DND-41 (cell line): ENCODE data around the gene COL9A3.

Experiments
- ATAC-seq: fragments of 200-7000 bp; cut with Tn5 transposase; 3 replicates; pipeline ENCODE4 v1.9.1; 2021; ENCODE audit warnings: low read depth; ENCODE audit not compliant: insufficient read depth
- DNase-seq: peaks from one replicate; pipeline ENCODE4 v3.0.0-alpha.2; 2020
- H2AFZ ChIP-seq: 2 replicates; pipeline ENCODE4 v1.6.0; 2012; ENCODE audit warnings: low read depth, low read length
- H3K27ac ChIP-seq: 2 replicates; pipeline ENCODE4 v1.5.1; 2012; ENCODE audit warnings: low read length, inconsistent platforms
- H3K27me3 ChIP-seq: fragments of 200-600 bp; sonication (generic); 2 replicates; pipeline ENCODE4 v1.6.0; 2012; ENCODE audit warnings: low read length, mild to moderate bottlenecking, inconsistent platforms; ENCODE audit not compliant: insufficient read depth, poor library complexity
- H3K36me3 ChIP-seq: 2 replicates; pipeline ENCODE4 v1.5.1; 2012; ENCODE audit warnings: low read length, inconsistent platforms; ENCODE audit not compliant: insufficient read depth
- H3K4me1 ChIP-seq: 2 replicates; pipeline ENCODE4 v1.5.1; 2012; ENCODE audit warnings: mild to moderate bottlenecking, low read length; ENCODE audit not compliant: insufficient read depth
- H3K4me2 ChIP-seq: 2 replicates; pipeline ENCODE4 v1.6.0; 2012; ENCODE audit warnings: mild to moderate bottlenecking, moderate library complexity, low read length, inconsistent platforms; ENCODE audit not compliant: insufficient read depth
- H3K4me3 ChIP-seq, 2 experiments: fragments of 200-600 bp in 1 of 2; shearing (Covaris generic) in 1 of 2; 2 replicates each; pipeline ENCODE4 v1.5.1; 2012 to 2016; ENCODE audit warnings: inconsistent platforms in 2 of 2, low read length in 2 of 2, mild to moderate bottlenecking in 2 of 2, low read depth in 1 of 2, moderate library complexity in 1 of 2
- H3K79me2 ChIP-seq: 2 replicates; pipeline ENCODE4 v1.6.0; 2012; ENCODE audit warnings: low read length, inconsistent platforms; ENCODE audit not compliant: insufficient read depth
- H3K9ac ChIP-seq: 2 replicates; pipeline ENCODE4 v1.6.0; 2012; ENCODE audit warnings: low read depth, mild to moderate bottlenecking, inconsistent platforms, low read length, moderate library complexity
- H3K9me3 ChIP-seq: 2 replicates; pipeline ENCODE4 v1.5.1; 2012; ENCODE audit warnings: low read length, moderate library complexity, mild to moderate bottlenecking, inconsistent platforms; ENCODE audit not compliant: insufficient read depth, severe bottlenecking
- H4K20me1 ChIP-seq: 2 replicates; pipeline ENCODE4 v1.6.0; 2012; ENCODE audit warnings: low read length; ENCODE audit not compliant: insufficient read depth
- EZH2 ChIP-seq: IDR thresholded peaks from 3 replicates; pipeline ENCODE4 v1.6.1; 2012; ENCODE audit warnings: borderline replicate concordance, low read depth, mild to moderate bottlenecking, moderate library complexity, low read length, inconsistent platforms; ENCODE audit not compliant: severe bottlenecking
- TF ChIP-seq, protein P1 (sequence below): IDR thresholded peaks from 2 replicates; pipeline ENCODE4 v1.5.1; 2012; ENCODE audit warnings: borderline replicate concordance, low read length, moderate library complexity, mild to moderate bottlenecking; ENCODE audit not compliant: poor library complexity, severe bottlenecking; ENCODE audit errors: extremely low read depth

Gene COL9A3

DNA sequence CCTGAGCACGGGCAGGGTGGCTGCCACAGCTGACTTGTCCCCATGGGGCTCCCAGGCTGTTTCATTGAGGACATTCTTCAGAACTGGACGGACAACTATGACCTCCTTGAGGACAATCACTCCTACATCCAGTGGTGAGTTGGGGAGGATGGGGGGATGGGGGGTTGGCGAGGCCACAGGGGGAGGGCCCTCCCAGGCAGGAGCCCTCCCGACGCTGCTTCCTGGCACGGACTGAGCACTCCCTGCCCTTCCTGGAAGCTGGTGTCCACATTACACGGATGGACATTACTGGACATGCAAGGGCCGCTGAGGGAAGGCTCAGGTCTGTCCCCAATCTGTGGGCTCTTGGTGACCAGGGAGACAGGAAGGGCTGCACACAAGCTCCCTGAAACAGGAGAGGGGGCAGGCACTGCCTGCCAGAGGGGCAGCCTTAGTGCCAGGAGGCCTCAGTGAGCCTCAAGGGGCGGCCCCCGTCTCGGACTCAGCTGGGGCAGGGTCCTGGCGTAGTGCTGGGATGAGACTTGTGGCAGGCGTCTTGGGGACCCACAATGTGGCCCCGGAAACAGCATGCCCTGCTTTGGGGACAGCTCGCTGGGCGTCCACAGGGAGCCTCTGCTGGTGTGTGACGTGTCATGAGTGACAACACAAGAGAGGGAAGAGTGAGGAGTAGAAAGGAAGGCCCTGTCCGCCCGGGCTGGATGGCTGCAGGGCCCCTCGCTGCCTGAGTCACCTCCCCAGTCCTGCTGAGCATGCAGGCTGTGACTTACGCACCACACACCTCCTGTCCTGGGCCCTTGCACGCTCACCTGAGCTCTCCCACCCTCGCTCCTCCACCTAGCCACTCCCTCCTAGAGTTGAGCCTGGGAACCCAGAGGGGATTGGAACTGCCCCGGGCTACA, 7.1 kb upstream of the COL9A3 start:
- H3K4me3 ChIP-seq: no peak overlapping the region
- TF ChIP-seq EZH2: no peak
- TF ChIP-seq, protein P1, sequence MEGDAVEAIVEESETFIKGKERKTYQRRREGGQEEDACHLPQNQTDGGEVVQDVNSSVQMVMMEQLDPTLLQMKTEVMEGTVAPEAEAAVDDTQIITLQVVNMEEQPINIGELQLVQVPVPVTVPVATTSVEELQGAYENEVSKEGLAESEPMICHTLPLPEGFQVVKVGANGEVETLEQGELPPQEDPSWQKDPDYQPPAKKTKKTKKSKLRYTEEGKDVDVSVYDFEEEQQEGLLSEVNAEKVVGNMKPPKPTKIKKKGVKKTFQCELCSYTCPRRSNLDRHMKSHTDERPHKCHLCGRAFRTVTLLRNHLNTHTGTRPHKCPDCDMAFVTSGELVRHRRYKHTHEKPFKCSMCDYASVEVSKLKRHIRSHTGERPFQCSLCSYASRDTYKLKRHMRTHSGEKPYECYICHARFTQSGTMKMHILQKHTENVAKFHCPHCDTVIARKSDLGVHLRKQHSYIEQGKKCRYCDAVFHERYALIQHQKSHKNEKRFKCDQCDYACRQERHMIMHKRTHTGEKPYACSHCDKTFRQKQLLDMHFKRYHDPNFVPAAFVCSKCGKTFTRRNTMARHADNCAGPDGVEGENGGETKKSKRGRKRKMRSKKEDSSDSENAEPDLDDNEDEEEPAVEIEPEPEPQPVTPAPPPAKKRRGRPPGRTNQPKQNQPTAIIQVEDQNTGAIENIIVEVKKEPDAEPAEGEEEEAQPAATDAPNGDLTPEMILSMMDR: no peak
- H4K20me1 ChIP-seq: peaks cover 81% of the 10 kb centered on the region
- no peaks in the 10 kb centered on the region for H3K27me3 ChIP-seq
- no peaks in the 10 kb centered on the region for H3K9me3 ChIP-seq
- peaks cover 31% of the 10 kb centered on the region for H3K4me1 ChIP-seq
- ATAC-seq: no peak
- no peak overlapping the region for H3K9ac ChIP-seq
- no peak overlapping the region for H2AFZ ChIP-seq
- H3K27ac ChIP-seq: no peak overlapping the region
- DNase-seq: no peak
- peaks cover 43% of the 10 kb centered on the region for H3K79me2 ChIP-seq
- no peak overlapping the region for H3K4me2 ChIP-seq
- peaks cover 84% of the 10 kb centered on the region for H3K36me3 ChIP-seq

DNA sequence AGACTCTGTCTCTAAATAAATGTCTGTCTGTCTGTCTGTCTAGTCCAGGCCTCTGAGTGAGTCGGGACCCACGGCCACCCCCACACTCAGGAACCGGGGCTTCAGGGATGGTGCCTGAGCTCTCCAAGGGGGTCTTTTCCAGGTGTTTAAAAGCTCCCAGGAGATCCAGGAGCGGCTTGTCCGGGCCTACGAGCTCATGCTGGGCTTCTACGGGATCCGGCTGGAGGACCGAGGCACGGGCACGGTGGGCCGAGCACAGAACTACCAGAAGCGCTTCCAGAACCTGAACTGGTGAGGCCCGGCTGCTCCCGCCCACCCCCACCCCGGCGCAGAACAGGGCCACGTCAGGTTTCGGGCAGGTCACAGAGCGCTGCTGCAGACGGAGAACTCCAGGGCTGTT, 5.5 kb upstream of the COL9A3 start:
- Histone ChIP-seq H3K27me3 (no peaks in the 10 kb centered on the region), H3K9ac (no peak overlapping the region), H3K36me3 (peaks cover 75% of the 10 kb centered on the region), H3K9me3 (no peaks in the 10 kb centered on the region), H3K79me2 (peaks cover 28% of the 10 kb centered on the region), H2AFZ (no peak overlapping the region), H3K4me3 (no peak overlapping the region), H3K27ac (no peak overlapping the region), H4K20me1 (peaks cover 82% of the 10 kb centered on the region), H3K4me2 (no peak overlapping the region), H3K4me1 (peaks cover 22% of the 10 kb centered on the region)
- DNase-seq (no peak), ATAC-seq (no peak)
- TF ChIP-seq, protein P1: no peak
- no peak for TF ChIP-seq EZH2

GRCh38 chr20:62811720-62812119, 5.1 kb upstream of the COL9A3 start:
- Histone ChIP-seq H4K20me1 (peaks cover 78% of the 10 kb centered on the region), H3K4me1 (peaks cover 18% of the 10 kb centered on the region), H3K27ac (no peak overlapping the region), H2AFZ (no peak overlapping the region), H3K36me3 (peaks cover 72% of the 10 kb centered on the region), H3K9ac (no peak overlapping the region), H3K9me3 (no peaks in the 10 kb centered on the region), H3K4me2 (no peak overlapping the region), H3K79me2 (peaks cover 24% of the 10 kb centered on the region), H3K27me3 (no peaks in the 10 kb centered on the region), H3K4me3 (no peak overlapping the region)
- DNase-seq (no peak), ATAC-seq (no peak)
- TF ChIP-seq, protein P1: no peak
- no peak for TF ChIP-seq EZH2
